ENCODE data around the gene SIX1. TPM values are rescaled to one million over a fixed set of nuclear protein-coding genes. Genes with fewer than 3 reads are reported as not detected.

SIX1 gene
- total RNA-seq, result 4.6 and 5.4 TPM in 2 replicates

GRCh38 chr14:60648934-60649874 is at the start of gene SIX1:
Gene SIX1 (minus strand): TSS chr14:60649477. CDS start chr14:60649189, 288 bp downstream.

Other genes with a start within 250 kb of the SIX1 start
- not detected in 2 replicates for gene C14orf39, start 163.4 kb downstream of the SIX1 start, total RNA-seq
- not detected in 2 replicates for gene SIX6, start 140.3 kb downstream of the SIX1 start, total RNA-seq
- 10.9 and 14.8 TPM in 2 replicates for gene SIX4, start 74.9 kb upstream of the SIX1 start, total RNA-seq
- gene MNAT1, start 85.3 kb upstream of the SIX1 start, total RNA-seq, result 41.7 and 47.3 TPM in 2 replicates

Data from smooth muscle cell of the pulmonary artery (primary cell).